AG08395 (cell line): ENCODE data around the gene ARHGAP11A.

Experiments
- DNase-seq: peaks from one replicate; pipeline ENCODE4 v3.0.0; 2012; ENCODE audit warnings: mixed read lengths, low spot score

The ARHGAP11A gene

GRCh38 chr15:32657198-32657883, 42.0 kb downstream of the ARHGAP11A start:
- no peak for DNase-seq

- no peak for DNase-seq
These were observed 42.6 kb downstream of the ARHGAP11A start for GRCh38 chr15:32657941-32658340.

DNA sequence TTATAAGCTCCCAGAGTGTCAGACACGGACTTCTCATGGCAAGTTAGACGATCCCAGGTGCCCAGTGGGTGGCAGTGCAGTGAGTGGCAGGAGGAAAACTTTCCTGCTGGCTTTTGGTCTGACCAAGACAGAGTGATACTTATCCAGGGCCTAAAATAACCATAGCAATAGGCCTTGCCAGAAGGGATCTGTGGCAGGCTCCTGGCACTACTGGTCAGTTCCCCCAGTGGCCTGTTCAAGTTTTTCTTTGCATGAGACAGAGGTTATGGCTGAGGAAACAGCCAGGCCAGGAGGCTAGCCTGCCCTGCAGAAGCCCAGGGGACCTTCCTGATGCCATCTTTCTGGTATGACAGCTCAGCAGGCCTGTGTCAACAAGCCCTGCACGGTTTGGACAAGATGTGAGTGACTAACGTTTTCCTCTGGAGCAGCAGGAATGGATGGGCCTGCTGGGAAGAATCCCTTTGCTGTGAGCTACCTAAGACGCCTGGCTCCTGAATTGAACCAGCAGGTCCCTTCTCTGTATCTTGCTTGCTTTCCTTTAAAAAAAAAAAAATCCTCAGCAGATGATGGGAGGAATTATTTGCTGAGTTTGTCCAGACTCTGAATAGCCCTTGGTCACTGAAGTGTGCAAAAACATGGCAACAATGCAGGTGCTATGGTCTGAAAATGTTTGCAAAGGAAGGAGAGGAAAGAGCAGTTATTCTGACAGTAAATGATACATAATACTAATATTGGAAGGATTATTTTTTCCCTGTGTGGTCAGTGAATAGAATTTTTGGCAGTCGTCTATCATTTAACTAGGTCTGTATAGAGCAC, 44.2 kb downstream of the ARHGAP11A start:
- DNase-seq, result peak; percentile 92

DNA sequence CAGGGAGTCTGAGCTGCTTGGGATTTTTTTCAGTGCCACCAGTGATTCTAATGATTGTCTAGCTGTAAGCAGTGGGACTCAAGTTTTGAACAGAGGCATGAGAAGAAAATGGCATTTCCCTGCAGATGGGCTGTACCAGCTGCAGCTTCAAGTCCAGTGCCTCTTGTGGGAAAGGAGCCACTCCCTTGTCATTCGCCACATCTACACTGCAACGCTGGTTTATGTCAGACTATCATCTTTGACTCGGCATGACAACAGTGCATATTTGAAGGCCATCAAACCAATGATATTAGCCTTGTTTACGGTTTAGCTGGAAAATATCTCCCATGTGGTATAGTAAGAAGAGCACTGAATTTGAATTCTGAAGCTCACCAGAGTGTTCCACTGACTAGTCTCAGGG, 48.4 kb downstream of the ARHGAP11A start:
- DNase-seq, result no peak

- peak; percentile 28 for DNase-seq
These were observed 49.5 kb downstream of the ARHGAP11A start for GRCh38 chr15:32664796-32665195.

DNA sequence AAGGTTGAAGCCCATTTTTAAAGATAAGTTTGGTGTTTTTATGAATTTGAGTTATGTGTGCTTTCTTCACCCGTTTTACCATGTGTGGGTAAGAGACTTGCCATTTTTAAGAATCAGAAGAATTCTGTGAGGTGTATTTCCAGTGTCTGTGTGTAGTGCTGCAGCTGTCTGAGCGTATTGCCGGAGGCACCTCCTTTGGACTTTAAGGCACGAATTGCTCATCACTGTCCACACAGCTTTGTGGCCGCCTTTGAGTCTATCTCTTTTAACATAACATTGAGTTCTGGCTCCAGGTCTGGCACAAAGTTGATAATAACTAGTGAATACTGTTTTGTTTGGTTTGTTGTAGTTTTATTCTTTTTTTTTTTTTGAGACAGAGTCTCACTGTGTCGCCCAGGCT, 52.0 kb downstream of the ARHGAP11A start:
- no peak for DNase-seq

DNA sequence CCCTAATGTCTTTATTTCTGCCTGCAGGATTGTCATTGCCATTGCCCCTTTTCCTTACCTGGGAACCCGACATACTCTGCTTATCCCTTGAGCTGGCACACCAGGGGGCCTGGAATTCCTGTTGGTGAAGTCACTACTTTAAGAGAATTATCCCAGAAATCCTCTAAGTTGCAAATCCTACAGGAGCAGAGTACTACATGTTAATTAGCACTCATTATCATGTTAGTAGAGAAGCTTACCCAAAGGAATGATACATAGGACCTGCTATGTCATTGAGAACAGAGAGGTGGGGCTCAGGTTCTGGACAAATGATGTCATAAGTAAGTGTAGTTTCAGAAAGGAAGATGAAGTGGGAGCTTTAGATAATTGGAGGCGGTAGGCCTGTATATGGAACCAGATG, 53.6 kb downstream of the ARHGAP11A start:
- DNase-seq, result no peak

- DNase-seq, result peak; percentile 74
These were observed 54.8 kb downstream of the ARHGAP11A start for GRCh38 chr15:32669896-32670611.

GRCh38 chr15:32670623-32671022, 55.3 kb downstream of the ARHGAP11A start:
- no peak for DNase-seq

DNA sequence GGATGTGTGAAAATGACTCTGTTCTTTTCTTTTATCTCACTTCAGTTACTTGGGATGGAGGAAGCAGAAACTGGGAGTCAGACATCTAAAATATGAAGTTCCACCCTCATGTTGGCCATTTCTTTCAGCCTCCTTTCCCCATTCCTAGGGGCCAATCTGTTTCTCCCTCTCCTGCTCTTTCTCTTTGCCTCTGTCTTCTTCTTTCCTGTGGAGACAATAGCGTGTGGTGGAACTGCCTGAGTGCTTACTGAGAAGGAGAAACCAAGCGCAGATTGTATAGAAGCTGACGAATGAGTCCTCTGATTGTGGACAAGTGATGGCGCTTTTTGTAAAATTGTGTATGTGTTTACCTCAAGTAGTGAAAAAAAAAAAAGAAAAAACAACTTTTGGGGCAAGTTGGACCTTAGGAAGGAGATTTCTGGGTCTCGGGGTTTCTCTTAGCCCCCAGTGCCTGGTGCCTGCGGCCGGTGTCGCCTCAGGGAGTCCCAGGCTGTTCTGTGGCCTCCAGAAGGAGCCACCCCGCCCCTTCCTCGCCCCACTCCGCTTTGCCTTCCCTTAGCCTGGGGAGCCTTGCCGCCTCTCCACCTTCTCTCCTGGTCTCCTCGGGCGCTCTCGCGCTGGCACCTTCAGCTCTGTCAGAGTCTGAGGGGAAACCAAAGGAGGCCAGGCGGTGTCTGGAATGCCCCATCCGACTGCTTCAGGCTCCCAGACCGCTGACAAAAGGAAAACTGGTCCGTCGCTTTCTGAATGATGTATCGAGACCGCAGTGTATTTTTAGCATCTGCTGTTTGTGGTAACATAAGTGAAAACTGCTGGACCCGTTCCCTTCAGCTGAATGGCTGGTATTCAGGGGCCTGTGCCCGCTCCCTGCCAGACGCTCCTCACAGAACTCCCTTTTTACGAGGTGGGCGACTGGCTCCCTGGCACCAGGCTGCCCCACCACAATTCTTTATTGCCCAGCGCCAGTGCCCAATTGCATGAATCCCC, 56.3 kb downstream of the ARHGAP11A start:
- peak; percentile 80 for DNase-seq

DNA sequence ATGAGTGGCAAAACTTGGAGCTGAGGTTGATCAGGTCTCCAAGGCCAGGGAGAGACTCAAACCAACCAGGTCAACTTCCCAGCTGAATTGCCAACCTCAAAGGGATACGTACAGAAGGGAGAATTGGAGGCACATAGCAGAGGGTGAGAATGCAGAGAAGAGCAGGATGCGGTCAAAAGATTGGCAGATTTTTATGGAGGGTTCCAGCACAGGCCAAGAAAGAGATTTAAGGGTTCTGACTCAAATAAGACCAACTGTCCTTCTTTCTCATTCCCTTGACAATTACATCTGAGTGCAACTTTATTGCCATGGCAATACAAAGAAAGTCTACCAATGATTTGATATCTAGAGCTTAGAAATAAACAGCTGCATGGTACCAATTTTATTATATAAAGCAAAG, 59.4 kb downstream of the ARHGAP11A start:
- no peak for DNase-seq

DNA sequence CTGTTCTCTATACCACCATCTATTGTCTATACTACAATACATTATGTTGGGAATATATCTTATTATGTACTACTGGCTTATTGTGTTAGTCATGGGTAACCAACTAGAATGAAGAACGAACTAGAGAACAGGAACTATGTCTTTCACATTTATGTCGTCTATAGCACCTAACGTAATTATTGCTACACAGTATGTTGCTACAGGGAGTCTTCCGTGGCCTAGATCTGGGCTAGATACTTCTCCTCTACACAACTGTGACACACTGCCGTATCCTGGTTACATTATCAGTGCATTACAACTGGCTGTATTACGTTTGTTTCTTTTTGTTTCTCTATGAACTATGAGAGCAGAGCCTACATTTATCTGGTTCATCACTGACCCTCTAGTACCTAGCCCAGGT, 60.2 kb downstream of the ARHGAP11A start:
- no peak for DNase-seq

DNA sequence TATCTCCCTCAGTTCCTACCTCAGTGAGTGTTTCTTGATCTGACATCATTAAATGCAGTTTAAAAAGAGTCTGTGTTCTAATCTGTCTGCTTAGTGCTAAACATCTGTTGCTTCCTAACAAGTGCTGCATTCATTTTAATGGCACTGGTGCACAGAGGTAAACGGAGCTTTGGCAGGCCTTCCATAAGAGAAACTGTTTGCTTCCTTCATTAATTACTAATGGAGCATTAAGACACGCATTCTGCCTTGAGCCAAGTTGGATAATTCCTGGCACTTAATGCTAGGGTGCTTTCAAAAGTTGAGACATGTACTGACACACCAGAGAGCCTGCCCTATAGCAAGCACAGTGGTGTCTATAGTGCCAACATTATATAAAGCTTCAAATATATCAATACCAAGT, 60.9 kb downstream of the ARHGAP11A start:
- no peak for DNase-seq

DNA sequence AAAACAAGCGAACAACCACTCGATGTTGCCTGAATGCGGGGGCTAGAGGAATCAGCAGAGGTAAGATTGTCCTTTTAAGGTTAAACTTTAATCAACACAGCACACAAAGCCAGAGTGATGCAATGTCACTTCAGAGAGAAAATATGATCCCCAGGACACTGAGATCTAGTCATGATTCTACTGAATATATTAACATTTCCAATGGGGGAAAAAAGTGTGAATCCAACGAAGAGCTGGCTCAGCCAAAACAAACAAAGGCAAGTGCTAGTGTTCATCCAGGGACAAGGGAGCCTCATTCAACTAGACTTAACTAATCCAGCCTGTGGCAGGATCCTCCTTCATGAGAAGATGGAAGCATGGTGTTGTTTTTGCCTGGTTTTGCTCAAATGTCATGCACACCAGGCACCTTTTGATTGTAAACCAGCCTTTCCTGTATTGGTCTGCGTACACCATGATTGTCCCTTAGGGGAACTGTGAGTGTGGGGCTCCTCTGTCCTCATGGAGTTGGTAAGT, 62.0 kb downstream of the ARHGAP11A start:
- DNase-seq, result no peak

GRCh38 chr15:32679298-32679690, 64.0 kb downstream of the ARHGAP11A start:
- DNase-seq, result no peak

- peak; percentile 87 for DNase-seq
These were observed 67.3 kb downstream of the ARHGAP11A start for GRCh38 chr15:32682569-32682968.

GRCh38 chr15:32682977-32683630, 67.8 kb downstream of the ARHGAP11A start:
- no peak for DNase-seq

DNA sequence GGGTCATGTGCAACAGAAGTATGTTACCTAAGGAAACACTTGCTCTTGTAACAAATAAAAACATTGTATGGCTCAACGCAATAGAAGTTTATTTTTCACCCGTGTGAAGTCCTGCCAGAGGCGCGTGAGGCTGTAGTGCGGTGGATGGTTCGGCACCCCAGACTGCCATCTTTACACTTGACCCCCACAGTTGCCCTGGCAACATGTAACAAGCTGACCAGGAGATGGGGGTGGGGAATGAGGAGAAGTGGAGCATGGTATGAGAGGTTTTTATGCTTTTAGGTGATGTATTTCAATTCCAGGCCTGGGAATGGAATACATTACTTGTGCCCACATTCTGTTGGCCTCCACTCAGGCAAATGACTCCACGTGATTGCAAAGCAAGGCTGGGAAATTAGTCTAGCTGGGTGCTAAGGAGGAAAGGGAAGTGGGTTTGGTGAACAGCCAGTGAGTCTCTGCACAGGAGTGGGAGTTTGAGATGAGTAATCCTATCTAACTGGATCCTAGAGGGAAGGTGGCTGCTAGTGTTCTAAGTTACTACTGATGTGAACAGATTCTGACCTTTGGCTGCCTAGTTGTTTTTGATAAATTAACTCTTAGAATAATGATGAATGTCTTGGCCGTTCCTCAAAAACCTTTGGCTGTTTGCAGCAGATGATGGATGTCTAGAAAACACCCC, 68.7 kb downstream of the ARHGAP11A start:
- DNase-seq, result peak; percentile 93

GRCh38 chr15:32685576-32685975, 70.3 kb downstream of the ARHGAP11A start:
- no peak for DNase-seq

- DNase-seq, result no peak
These were observed 72.3 kb downstream of the ARHGAP11A start for GRCh38 chr15:32687556-32687955.
